NCI-H2107 treated with DMSO at 0.1 percent for 48 hours (cell line): ENCODE measurements around the gene RUNX2.

ENCODE experiments used
- DNase-seq: peaks from one replicate; lab custom pipeline; 2025; ENCODE audit not compliant: unreplicated experiment; lab: John Stamatoyannopoulos, UW

RUNX2 gene

GRCh38 chr6:45479834-45480751 is 152.0 kb downstream of the RUNX2 start:
- DNase-seq: no peak

GRCh38 chr6:45480752-45481415 is 152.8 kb downstream of the RUNX2 start:
- DNase-seq: no peak

- DNase-seq: no peak
Observed at GRCh38 chr6:45483021-45483420, 154.9 kb downstream of the RUNX2 start.

- DNase-seq: no peak
Observed at GRCh38 chr6:45483501-45483900, 155.4 kb downstream of the RUNX2 start.

GRCh38 chr6:45486736-45487135 is 158.6 kb downstream of the RUNX2 start:
- DNase-seq: no peak

GRCh38 chr6:45487645-45488044 is 159.5 kb downstream of the RUNX2 start:
- DNase-seq: no peak

- DNase-seq: no peak
Observed at GRCh38 chr6:45488269-45488668, 160.1 kb downstream of the RUNX2 start.

GRCh38 chr6:45488889-45489288 is 160.8 kb downstream of the RUNX2 start:
- DNase-seq: no peak

GRCh38 chr6:45491048-45491735 is 163.1 kb downstream of the RUNX2 start:
- DNase-seq: no peak

GRCh38 chr6:45491874-45492273 is 163.7 kb downstream of the RUNX2 start:
- no peak for DNase-seq

GRCh38 chr6:45493761-45494160 is 165.6 kb downstream of the RUNX2 start:
- DNase-seq: no peak

- DNase-seq: no peak
Observed at GRCh38 chr6:45494416-45495135, 166.4 kb downstream of the RUNX2 start.

GRCh38 chr6:45495429-45496084 is 167.4 kb downstream of the RUNX2 start:
- DNase-seq: no peak

- DNase-seq: no peak
Observed at GRCh38 chr6:45496085-45496433, 167.9 kb downstream of the RUNX2 start.

- DNase-seq: no peak
Observed at GRCh38 chr6:45498591-45498990, 170.5 kb downstream of the RUNX2 start.

GRCh38 chr6:45500924-45501816 is 173.0 kb downstream of the RUNX2 start:
- no peak for DNase-seq

- no peak for DNase-seq
Observed at GRCh38 chr6:45502456-45502855, 174.3 kb downstream of the RUNX2 start.

- DNase-seq: peak; percentile 11
Observed at GRCh38 chr6:45504947-45505346, 176.8 kb downstream of the RUNX2 start.

- DNase-seq: no peak
Observed at GRCh38 chr6:45505470-45505869, 177.3 kb downstream of the RUNX2 start.

GRCh38 chr6:45507186-45507585 is 179.1 kb downstream of the RUNX2 start:
- no peak for DNase-seq
